HepG2 (cell line): Measurements from ENCODE around the gene CRKL.

Experiments
- CTCF ChIP-seq: sonication (generic); formaldehyde crosslinking; IDR thresholded peaks from 2 replicates; pipeline ENCODE4 v1.5.0; 2020; ENCODE audit warnings: mild to moderate bottlenecking, missing genetic modification reagents, moderate library complexity
- JUND ChIP-seq: sonication (generic); formaldehyde crosslinking; IDR thresholded peaks from 2 replicates; pipeline ENCODE4 v1.8.0; 2022; ENCODE audit warnings: mild to moderate bottlenecking, missing genetic modification reagents
- SNAPC2 ChIP-seq: sonication (generic); formaldehyde crosslinking; IDR thresholded peaks from 2 replicates; pipeline ENCODE4 v1.8.1; 2022; ENCODE audit warnings: mild to moderate bottlenecking, missing genetic modification reagents
- ZKSCAN8 ChIP-seq: IDR thresholded peaks from 2 replicates; pipeline ENCODE4 v1.6.1; 2016; ENCODE audit warnings: borderline replicate concordance, missing genetic modification reagents, missing compliant biosample characterization

- no peak for TF ChIP-seq ZKSCAN8
- TF ChIP-seq JUND (CRISPR knock-in tag): no peak
- no peak for TF ChIP-seq SNAPC2 (CRISPR knock-in tag)
- no peak for TF ChIP-seq CTCF (CRISPR knock-in tag)
Observed at GRCh38 chr22:20918663-20919218, 1.5 kb downstream of the CRKL start.
